Lower leg skin (tissue), 4 donors: ENCODE measurements around the gene LGALS14. TPM values are rescaled to one million over a fixed set of nuclear protein-coding genes. Genes with fewer than 3 reads are reported as not detected.
"Not testable (repeated sequence)": the region's sequence is repeated elsewhere in the genome, so short reads cannot be mapped to it uniquely, and the experiment has no call there.

Source experiments
- DNase-seq, 2 donors: peaks; one replicate each; pipeline ENCODE4 v3.0.0-alpha.2; 2019; ENCODE audit warnings: low spot score in 2 of 2
- H3K4me3 ChIP-seq: fragments of 200-600 bp; sonication (generic); 2 replicates; pipeline ENCODE4 v1.5.1; 2017; ENCODE audit warnings: mild to moderate bottlenecking, low read depth; ENCODE audit not compliant: poor library complexity, severe bottlenecking
- CTCF ChIP-seq, 3 donors: fragments of 450-650 bp; IDR thresholded peaks; one replicate each; pipeline ENCODE4 v1.5.1; 2016; ENCODE audit warnings: antibody characterized with exemption in 3 of 3, mild to moderate bottlenecking in 3 of 3, moderate library complexity in 2 of 3
- POLR2A ChIP-seq, 2 donors: fragments of 450-650 bp; IDR thresholded peaks; one replicate each; pipeline ENCODE4 v1.6.1; 2016 to 2017; ENCODE audit warnings: antibody characterized with exemption in 2 of 2, mild to moderate bottlenecking in 1 of 2, moderate library complexity in 1 of 2
- WGBS, 2 donors: methylation state at CpG; one replicate each; pipeline ENCODE4 v1.1.5; 2018; 5-methylcytosine and 5-hydroxymethylcytosine counted together
- intact Hi-C: fragments of 100-400 bp; cut with DNase I; formaldehyde crosslinking; loops from one replicate; pipeline ENCODE4 v1.15.0; 2023; ENCODE audit warnings: low total_unique reads
- total RNA-seq, 4 donors: library from RNA; depleted of rRNA; stranded (reverse); fragments of >200 nt; gene quantifications; one replicate each; pipeline ENCODE4 v1.1.0, GENCODE V29; 2016

The LGALS14 gene
- total RNA-seq, 4 donors from 2014 or later: not detected

DNA sequence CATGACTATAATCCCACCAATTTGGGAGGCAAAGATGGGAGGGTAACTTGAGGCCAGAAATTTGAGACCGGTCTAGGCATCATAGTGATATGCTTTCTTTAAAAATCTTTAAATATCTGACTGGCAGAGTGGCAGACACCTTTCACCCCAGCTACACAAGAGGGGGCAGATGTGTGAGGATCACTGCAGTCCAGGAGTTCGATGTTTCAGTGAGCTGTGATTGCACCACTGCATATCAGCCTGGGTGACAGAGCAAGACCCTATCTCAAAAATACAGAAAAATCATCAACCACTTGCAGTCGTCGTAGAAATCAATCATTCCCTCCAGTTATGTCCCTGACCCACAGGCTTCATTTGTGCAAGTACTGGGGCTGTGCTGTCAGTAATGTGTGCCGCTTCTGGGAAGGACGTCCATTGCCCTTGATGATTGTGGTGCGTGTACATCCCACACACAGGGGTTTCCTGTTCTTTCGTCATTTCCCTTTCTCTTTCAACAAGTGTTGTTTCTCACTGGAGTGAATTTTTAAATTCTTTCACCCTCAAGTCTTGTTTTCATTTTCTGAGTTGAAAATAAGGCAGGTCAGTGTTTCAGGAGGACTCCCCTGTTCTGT lies 1.4 kb downstream of the LGALS14 start:
- H3K4me3 ChIP-seq: no peak overlapping the region
- no peak for TF ChIP-seq CTCF (IDR thresholded peaks at IDR 0.05)
- TF ChIP-seq POLR2A (IDR thresholded peaks at IDR 0.05): no peak
- intact Hi-C loops: no loop called here
- WGBS, 2 donors: 69 to 73% methylated on average over 8 of the region's 8 CpGs
- no peak for DNase-seq

- 81 to 86% methylated on average over 6 of the region's 6 CpGs for WGBS, 2 donors
- intact Hi-C loops: no loop called here
- TF ChIP-seq POLR2A (IDR thresholded peaks at IDR 0.05) (no peak), CTCF (IDR thresholded peaks at IDR 0.05) (no peak)
- no peak overlapping the region for H3K4me3 ChIP-seq
- no peak for DNase-seq
These were observed 4.3 kb downstream of the LGALS14 start for GRCh38 chr19:39708594-39708993.

GRCh38 chr19:39709026-39709872 lies 5.0 kb downstream of the LGALS14 start:
- no peak for TF ChIP-seq POLR2A (IDR thresholded peaks at IDR 0.05)
- no peak for TF ChIP-seq CTCF (IDR thresholded peaks at IDR 0.05)
- H3K4me3 ChIP-seq: no peak overlapping the region
- no peak for DNase-seq
- 81 to 86% methylated on average over 5 of the region's 5 CpGs for WGBS, 2 donors
- intact Hi-C loops: no loop called here

- intact Hi-C loops: no loop called here
- no peak for DNase-seq
- TF ChIP-seq POLR2A (IDR thresholded peaks at IDR 0.05) (no peak), CTCF (IDR thresholded peaks at IDR 0.05) (no peak)
- H3K4me3 ChIP-seq: no peak overlapping the region
- whole genome bisulfite sequencing, 2 donors: 88 to 91% methylated on average over 4 of the region's 4 CpGs
These were observed 6.1 kb downstream of the LGALS14 start for GRCh38 chr19:39710333-39710890.

GRCh38 chr19:39720144-39720543 lies 15.9 kb downstream of the LGALS14 start:
- 81 to 84% methylated on average over 3 of the region's 3 CpGs for WGBS, 2 donors
- H3K4me3 ChIP-seq, DNase-seq, intact Hi-C loops: not testable (repeated sequence)

- DNase-seq: no peak
- H3K4me3 ChIP-seq: no peak overlapping the region
- no peak for TF ChIP-seq CTCF (IDR thresholded peaks at IDR 0.05)
- TF ChIP-seq POLR2A (IDR thresholded peaks at IDR 0.05): no peak
- intact Hi-C loops: no loop called here
These were observed 21.7 kb downstream of the LGALS14 start for GRCh38 chr19:39725995-39726394.
